Measurements from ENCODE around the gene UNC119.

The UNC119 gene

GRCh38 chr17:28567604-28568003 lies 15.2 kb upstream of the UNC119 start:
- H3K36me3 Mint-ChIP-seq, result peaks cover 40% of the 10 kb centered on the region
- H3K9me3 Mint-ChIP-seq, result no peaks in the 10 kb centered on the region

DNA sequence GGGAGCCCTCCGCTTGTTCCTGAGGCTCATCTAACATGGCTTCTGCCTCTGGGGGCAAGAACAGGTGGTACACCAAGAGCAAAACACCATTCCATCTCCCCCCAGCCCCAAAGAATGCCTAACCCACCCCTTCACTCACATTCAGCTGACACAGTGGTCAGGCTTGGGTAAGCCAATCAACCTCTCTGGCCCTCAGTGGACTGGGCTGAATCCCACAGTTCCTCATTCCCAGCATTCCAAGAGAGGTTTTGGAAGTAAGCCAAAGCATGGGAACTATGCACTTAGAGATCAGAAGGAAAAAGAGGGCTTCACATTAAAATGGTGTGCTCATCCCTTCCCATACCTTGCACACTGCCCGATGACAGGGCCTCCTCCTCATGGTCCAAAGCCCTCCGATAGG lies 11.1 kb upstream of the UNC119 start:
- no peaks in the 10 kb centered on the region for H3K9me3 Mint-ChIP-seq
- no peaks in the 10 kb centered on the region for H3K27me3 Mint-ChIP-seq
- H3K27ac Mint-ChIP-seq, result no peak overlapping the region
- H3K36me3 Mint-ChIP-seq, result peaks cover 46% of the 10 kb centered on the region
- H3K4me1 Mint-ChIP-seq, result peaks cover 18% of the 10 kb centered on the region
- DNase-seq, result no peak
- CTCF ChIA-PET, result no interaction called here
- no peak overlapping the region for H3K4me3 Mint-ChIP-seq

More at GRCh38 chr17:28567604-28568003, 15.2 kb upstream of the UNC119 start:
- Mint-ChIP-seq H3K4me3 (no peak overlapping the region), H3K4me1 (peaks cover 51% of the 10 kb centered on the region), H3K27me3 (no peaks in the 10 kb centered on the region), H3K27ac (no peak overlapping the region)
- no peak for DNase-seq
- CTCF ChIA-PET, result interaction anchor here (0.8 kb wide), 1 partner anchor 18 kb away, joined by 3 read pairs; no protein-coding TSS in a partner anchor

DNA sequence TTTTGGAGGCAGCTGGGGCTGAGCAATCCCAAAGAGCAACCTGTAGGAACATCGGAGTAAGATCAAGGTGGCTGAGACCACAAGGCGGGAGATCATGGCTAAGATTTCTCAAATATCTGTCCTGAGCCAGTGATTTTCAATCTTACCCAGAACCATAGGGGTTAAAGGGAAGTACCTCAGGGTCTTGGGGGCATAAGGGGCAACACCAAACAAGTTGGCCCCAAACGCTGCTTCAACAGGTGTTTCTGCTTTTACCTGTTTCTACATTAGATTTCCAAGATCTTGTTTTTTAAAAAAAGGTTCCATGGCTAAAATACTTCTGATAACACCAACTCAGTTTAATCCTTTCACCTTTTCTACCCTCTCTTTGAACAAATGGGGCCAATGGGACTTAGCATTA lies 2.6 kb upstream of the UNC119 start:
- CTCF ChIA-PET, result no interaction called here

GRCh38 chr17:28554565-28554964 lies 2.1 kb upstream of the UNC119 start:
- CTCF ChIA-PET, result no interaction called here
- no peak for DNase-seq
- peak overlapping the region; percentile 34 for H3K27ac Mint-ChIP-seq
- peaks cover 56% of the 10 kb centered on the region for H3K36me3 Mint-ChIP-seq
- no peak overlapping the region for H3K4me3 Mint-ChIP-seq
- H3K27me3 Mint-ChIP-seq, result no peaks in the 10 kb centered on the region
- H3K9me3 Mint-ChIP-seq, result no peaks in the 10 kb centered on the region
- H3K4me1 Mint-ChIP-seq, result peaks cover 31% of the 10 kb centered on the region

More for the DNA sequence above, 2.6 kb upstream of the UNC119 start:
- DNase-seq, result no peak
- Mint-ChIP-seq H3K9me3 (no peaks in the 10 kb centered on the region), H3K4me1 (peaks cover 27% of the 10 kb centered on the region), H3K27ac (peak overlapping the region; percentile 34), H3K27me3 (no peaks in the 10 kb centered on the region), H3K4me3 (no peak overlapping the region), H3K36me3 (peaks cover 61% of the 10 kb centered on the region)

GRCh38 chr17:28553000-28553505 lies 629 bp upstream of the UNC119 start:
- peak overlapping the region; percentile 29 for H3K27ac Mint-ChIP-seq
- no peak for DNase-seq
- peaks cover 46% of the 10 kb centered on the region for H3K4me1 Mint-ChIP-seq
- H3K4me3 Mint-ChIP-seq, result peak overlapping the region; percentile 95
- no peaks in the 10 kb centered on the region for H3K27me3 Mint-ChIP-seq
- H3K9me3 Mint-ChIP-seq, result no peaks in the 10 kb centered on the region
- H3K36me3 Mint-ChIP-seq, result peaks cover 48% of the 10 kb centered on the region
- CTCF ChIA-PET, result no interaction called here

DNA sequence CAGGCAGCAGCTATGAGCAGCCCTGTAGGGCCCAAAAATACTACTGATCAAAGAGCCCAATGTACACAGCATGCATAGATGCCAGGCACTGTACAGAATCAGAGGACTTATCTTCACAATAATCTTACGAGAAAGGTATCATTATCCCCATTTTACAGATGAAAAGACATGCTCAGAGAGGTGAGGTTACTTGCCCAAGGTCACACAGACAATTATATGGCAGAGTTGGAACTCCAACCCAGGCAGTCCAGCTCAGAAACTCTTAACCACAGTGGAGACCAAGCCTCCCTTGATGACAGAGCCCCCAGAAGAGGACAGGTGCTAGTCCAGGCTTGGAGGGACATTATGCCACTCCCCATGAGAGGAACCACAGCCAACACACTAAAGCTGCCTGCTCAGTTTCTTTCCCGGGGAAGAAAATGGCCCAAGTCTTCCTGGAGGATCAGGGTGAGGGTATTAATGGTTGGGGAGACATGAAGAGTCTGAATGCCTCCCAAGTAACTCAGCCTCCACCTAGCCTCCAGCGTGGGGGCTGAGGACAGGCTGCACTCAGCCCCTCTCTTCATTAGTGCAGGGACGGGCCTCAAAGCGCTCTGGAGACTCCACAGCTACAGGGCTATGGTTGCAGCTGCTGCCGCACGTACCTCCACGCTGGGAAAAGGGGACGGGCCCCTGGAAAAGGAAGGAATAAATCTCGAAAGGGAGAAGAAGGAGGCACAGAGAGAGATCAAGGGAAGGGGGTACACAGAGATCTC lies 826 bp downstream of the UNC119 start:
- CTCF ChIA-PET, result interaction anchor here (0.8 to 4.9 kb wide), 6 partner anchors 11 to 60 kb away, joined by 3 to 29 read pairs (median 4); partner anchors contain the start of gene ALDOC
- peak overlapping the region; percentile 85 for H3K27ac Mint-ChIP-seq
- H3K27me3 Mint-ChIP-seq, result no peaks in the 10 kb centered on the region
- H3K4me1 Mint-ChIP-seq, result peaks cover 53% of the 10 kb centered on the region
- H3K9me3 Mint-ChIP-seq, result no peaks in the 10 kb centered on the region
- H3K4me3 Mint-ChIP-seq, result peak overlapping the region; percentile 95
- peaks cover 39% of the 10 kb centered on the region for H3K36me3 Mint-ChIP-seq
- no peak for DNase-seq

DNA sequence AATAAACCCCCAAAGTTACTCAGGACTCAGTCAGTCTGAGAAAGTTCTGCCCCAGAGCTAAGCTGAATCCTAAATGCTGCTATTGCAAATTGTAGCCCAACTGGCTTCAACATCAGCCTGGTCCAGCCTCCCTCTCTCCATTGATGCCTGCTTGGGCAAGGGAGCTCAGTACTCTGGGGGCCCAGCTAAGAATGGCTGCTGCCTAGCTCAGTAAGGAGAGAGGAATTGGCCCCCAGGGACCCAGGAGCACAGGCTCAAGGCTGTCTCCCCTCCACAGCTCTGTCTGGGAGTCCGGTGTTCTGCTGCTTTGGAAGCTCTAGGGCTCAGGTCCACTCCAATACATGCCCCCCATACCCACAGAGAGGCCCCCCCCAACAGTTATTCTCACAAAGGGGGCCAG lies 1.6 kb downstream of the UNC119 start:
- no peak for DNase-seq
- H3K4me1 Mint-ChIP-seq, result peaks cover 53% of the 10 kb centered on the region
- peaks cover 32% of the 10 kb centered on the region for H3K36me3 Mint-ChIP-seq
- CTCF ChIA-PET, result interaction anchor here (0.8 to 4.9 kb wide), 6 partner anchors 10 to 61 kb away, joined by 3 to 29 read pairs (median 4); partner anchors contain the start of gene ALDOC
- peak overlapping the region; percentile 95 for H3K4me3 Mint-ChIP-seq
- H3K27me3 Mint-ChIP-seq, result no peaks in the 10 kb centered on the region
- peak overlapping the region; percentile 26 for H3K27ac Mint-ChIP-seq
- H3K9me3 Mint-ChIP-seq, result no peaks in the 10 kb centered on the region

GRCh38 chr17:28549236-28550132 lies 2.9 kb downstream of the UNC119 start:
- Mint-ChIP-seq H3K9me3 (no peaks in the 10 kb centered on the region), H3K4me3 (peak overlapping the region; percentile 21), H3K4me1 (peaks cover 53% of the 10 kb centered on the region), H3K36me3 (peaks cover 25% of the 10 kb centered on the region), H3K27ac (peak overlapping the region; percentile 91), H3K27me3 (no peaks in the 10 kb centered on the region)
- peak; percentile 83 for DNase-seq
- CTCF ChIA-PET, result interaction anchor here (0.6 to 4.9 kb wide), 11 partner anchors 7 to 63 kb away, joined by 3 to 29 read pairs (median 4); partner anchors contain the start of genes ALDOC, FOXN1 and PIGS

- CTCF ChIA-PET, result interaction anchor here (0.6 to 4.9 kb wide), 13 partner anchors 8 to 133 kb away, joined by 3 to 29 read pairs (median 4); partner anchors contain the start of genes ALDOC, FOXN1 and PIGS
- Mint-ChIP-seq H3K36me3 (peaks cover 16% of the 10 kb centered on the region), H3K27me3 (no peaks in the 10 kb centered on the region), H3K4me3 (peak overlapping the region; percentile 31), H3K9me3 (no peaks in the 10 kb centered on the region), H3K27ac (peak overlapping the region; percentile 91), H3K4me1 (peaks cover 53% of the 10 kb centered on the region)
- no peak for DNase-seq
These were observed 3.9 kb downstream of the UNC119 start for GRCh38 chr17:28548417-28549130.

GRCh38 chr17:28547623-28548416 lies 4.6 kb downstream of the UNC119 start:
- CTCF ChIA-PET, result interaction anchor here (0.6 to 4.9 kb wide), 16 partner anchors 9 to 132 kb away, joined by 3 to 29 read pairs (median 4); partner anchors contain the start of genes ALDOC, FOXN1 and PIGS
- Mint-ChIP-seq H3K4me1 (peaks cover 48% of the 10 kb centered on the region), H3K36me3 (peaks cover 10% of the 10 kb centered on the region), H3K27ac (peak overlapping the region; percentile 91), H3K27me3 (no peaks in the 10 kb centered on the region), H3K9me3 (no peaks in the 10 kb centered on the region), H3K4me3 (peak overlapping the region; percentile 65)
- peak; percentile 73 for DNase-seq

- Mint-ChIP-seq H3K27ac (peak overlapping the region; percentile 91), H3K36me3 (peaks cover 8% of the 10 kb centered on the region), H3K4me1 (peaks cover 45% of the 10 kb centered on the region), H3K9me3 (no peaks in the 10 kb centered on the region), H3K4me3 (peak overlapping the region; percentile 65), H3K27me3 (no peaks in the 10 kb centered on the region)
- CTCF ChIA-PET, result interaction anchor here (0.8 to 4.9 kb wide), 9 partner anchors 11 to 131 kb away, joined by 3 to 29 read pairs (median 5); partner anchors contain the start of gene PIGS
- no peak for DNase-seq
These were observed 5.3 kb downstream of the UNC119 start for GRCh38 chr17:28547096-28547622.

GRCh38 chr17:28545787-28546415 lies 6.5 kb downstream of the UNC119 start:
- no peaks in the 10 kb centered on the region for H3K27me3 Mint-ChIP-seq
- no peak overlapping the region for H3K4me3 Mint-ChIP-seq
- DNase-seq, result no peak
- peaks cover 35% of the 10 kb centered on the region for H3K4me1 Mint-ChIP-seq
- H3K27ac Mint-ChIP-seq, result no peak overlapping the region
- CTCF ChIA-PET, result interaction anchor here (1.7 to 2.6 kb wide), 2 partner anchors 9 to 52 kb away, joined by 5 to 12 read pairs; no protein-coding TSS in a partner anchor
- no peaks in the 10 kb centered on the region for H3K9me3 Mint-ChIP-seq
- peaks cover 5% of the 10 kb centered on the region for H3K36me3 Mint-ChIP-seq

All from activated naive CD4-positive, alpha-beta T cell treated with anti-CD3 and anti-CD28 coated beads, Interleukin-2, amount 10 ng/mL, durations not matched to agents 7 days and 5 days (primary cell).